ENCODE data around the gene SERPINB6. TPM values are rescaled to one million over a fixed set of nuclear protein-coding genes. Genes with fewer than 3 reads are reported as not detected.

The SERPINB6 gene
- total and polyA plus RNA-seq, 9 of the 15 experiments (the other 6 are each of a cell fraction or from before 2014, with no cell fraction given), result 86.6 to 211 (median 143) TPM

GRCh38 chr6:2970753-2971419, 481 bp downstream of the SERPINB6 start (continued):
- TF ChIP-seq, protein P1, sequence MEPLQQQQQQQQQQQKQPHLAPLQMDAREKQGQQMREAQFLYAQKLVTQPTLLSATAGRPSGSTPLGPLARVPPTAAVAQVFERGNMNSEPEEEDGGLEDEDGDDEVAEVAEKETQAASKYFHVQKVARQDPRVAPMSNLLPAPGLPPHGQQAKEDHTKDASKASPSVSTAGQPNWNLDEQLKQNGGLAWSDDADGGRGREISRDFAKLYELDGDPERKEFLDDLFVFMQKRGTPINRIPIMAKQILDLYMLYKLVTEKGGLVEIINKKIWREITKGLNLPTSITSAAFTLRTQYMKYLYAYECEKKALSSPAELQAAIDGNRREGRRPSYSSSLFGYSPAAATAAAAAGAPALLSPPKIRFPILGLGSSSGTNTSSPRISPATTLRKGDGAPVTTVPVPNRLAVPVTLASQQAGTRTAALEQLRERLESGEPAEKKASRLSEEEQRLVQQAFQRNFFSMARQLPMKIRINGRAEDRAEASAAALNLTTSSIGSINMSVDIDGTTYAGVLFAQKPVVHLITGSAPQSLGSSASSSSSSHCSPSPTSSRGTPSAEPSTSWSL (CRISPR knock-in tag; IDR thresholded peaks at IDR 0.05; ENCODE audit: borderline replicate concordance), result no peak
- TF ChIP-seq ZNF431 (CRISPR knock-in tag; IDR thresholded peaks at IDR 0.05) (no peak), HNRNPLL (IDR thresholded peaks at IDR 0.05; ENCODE audit: low read depth, low read length, poor library complexity, severe bottlenecking) (no peak), THRAP3 (IDR thresholded peaks at IDR 0.05; ENCODE audit: borderline replicate concordance) (no peak), ETV6 (IDR thresholded peaks at IDR 0.05; ENCODE audit: borderline replicate concordance in 1 of 2, low read depth in 2 of 2, low read length in 1 of 2) (no peak), ETV6 (CRISPR knock-in tag; IDR thresholded peaks at IDR 0.05; ENCODE audit: borderline replicate concordance) (no peak), ETS2 (tag; IDR thresholded peaks at IDR 0.05; ENCODE audit: borderline replicate concordance, poor library complexity, severe bottlenecking) (no peak), PRMT5 (CRISPR knock-in tag; IDR thresholded peaks at IDR 0.05) (no peak), ZNF280B (CRISPR knock-in tag; IDR thresholded peaks at IDR 0.05) (no peak), KLF10 (CRISPR knock-in tag; IDR thresholded peaks at IDR 0.05) (no peak), ZNF644 (tag; IDR thresholded peaks at IDR 0.05; ENCODE audit: low read depth) (no peak; the same call in 1 of the 2 replicates), ZNF146 (CRISPR knock-in tag; IDR thresholded peaks at IDR 0.05; ENCODE audit: unreplicated experiment) (no peak), PCBP1 (IDR thresholded peaks at IDR 0.05; ENCODE audit: low read depth, low read length, poor library complexity, severe bottlenecking) (peak; percentile 82)
- TF ChIP-seq, protein P2, sequence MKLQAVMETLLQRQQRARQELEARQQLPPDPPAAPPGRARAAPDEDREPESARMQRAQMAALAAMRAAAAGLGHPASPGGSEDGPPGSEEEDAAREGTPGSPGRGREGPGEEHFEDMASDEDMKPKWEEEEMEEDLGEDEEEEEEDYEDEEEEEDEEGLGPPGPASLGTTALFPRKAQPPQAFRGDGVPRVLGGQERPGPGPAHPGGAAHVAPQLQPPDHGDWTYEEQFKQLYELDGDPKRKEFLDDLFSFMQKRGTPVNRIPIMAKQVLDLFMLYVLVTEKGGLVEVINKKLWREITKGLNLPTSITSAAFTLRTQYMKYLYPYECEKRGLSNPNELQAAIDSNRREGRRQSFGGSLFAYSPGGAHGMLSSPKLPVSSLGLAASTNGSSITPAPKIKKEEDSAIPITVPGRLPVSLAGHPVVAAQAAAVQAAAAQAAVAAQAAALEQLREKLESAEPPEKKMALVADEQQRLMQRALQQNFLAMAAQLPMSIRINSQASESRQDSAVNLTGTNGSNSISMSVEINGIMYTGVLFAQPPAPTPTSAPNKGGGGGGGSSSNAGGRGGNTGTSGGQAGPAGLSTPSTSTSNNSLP (IDR thresholded peaks at IDR 0.05; ENCODE audit: borderline replicate concordance, low read depth, low read length), result no peak
- TF ChIP-seq, protein P3, sequence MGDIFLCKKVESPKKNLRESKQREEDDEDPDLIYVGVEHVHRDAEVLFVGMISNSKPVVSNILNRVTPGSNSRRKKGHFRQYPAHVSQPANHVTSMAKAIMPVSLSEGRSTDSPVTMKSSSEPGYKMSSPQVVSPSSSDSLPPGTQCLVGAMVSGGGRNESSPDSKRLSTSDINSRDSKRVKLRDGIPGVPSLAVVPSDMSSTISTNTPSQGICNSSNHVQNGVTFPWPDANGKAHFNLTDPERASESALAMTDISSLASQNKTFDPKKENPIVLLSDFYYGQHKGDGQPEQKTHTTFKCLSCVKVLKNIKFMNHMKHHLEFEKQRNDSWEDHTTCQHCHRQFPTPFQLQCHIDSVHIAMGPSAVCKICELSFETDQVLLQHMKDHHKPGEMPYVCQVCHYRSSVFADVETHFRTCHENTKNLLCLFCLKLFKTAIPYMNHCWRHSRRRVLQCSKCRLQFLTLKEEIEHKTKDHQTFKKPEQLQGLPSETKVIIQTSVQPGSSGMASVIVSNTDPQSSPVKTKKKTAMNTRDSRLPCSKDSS (IDR thresholded peaks at IDR 0.05; ENCODE audit: low read depth, partially characterized antibody), result no peak
- TF ChIP-seq, protein P4, sequence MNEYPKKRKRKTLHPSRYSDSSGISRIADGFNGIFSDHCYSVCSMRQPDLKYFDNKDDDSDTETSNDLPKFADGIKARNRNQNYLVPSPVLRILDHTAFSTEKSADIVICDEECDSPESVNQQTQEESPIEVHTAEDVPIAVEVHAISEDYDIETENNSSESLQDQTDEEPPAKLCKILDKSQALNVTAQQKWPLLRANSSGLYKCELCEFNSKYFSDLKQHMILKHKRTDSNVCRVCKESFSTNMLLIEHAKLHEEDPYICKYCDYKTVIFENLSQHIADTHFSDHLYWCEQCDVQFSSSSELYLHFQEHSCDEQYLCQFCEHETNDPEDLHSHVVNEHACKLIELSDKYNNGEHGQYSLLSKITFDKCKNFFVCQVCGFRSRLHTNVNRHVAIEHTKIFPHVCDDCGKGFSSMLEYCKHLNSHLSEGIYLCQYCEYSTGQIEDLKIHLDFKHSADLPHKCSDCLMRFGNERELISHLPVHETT (CRISPR knock-in tag; conservative IDR thresholded peaks at IDR 0.05 in 1 of 2, IDR thresholded peaks at IDR 0.05 in 1 of 2), result no peak

Measured in K562 (cell line).